Measurements from ENCODE around the gene RSPH9. TPM values are rescaled to one million over a fixed set of nuclear protein-coding genes. Genes with fewer than 3 reads are reported as not detected.

RSPH9 gene
- total and polyA plus RNA-seq, 4 donors, result under 0.01 to 0.19 (median 0.12) TPM

- TF ChIP-seq, protein P1, sequence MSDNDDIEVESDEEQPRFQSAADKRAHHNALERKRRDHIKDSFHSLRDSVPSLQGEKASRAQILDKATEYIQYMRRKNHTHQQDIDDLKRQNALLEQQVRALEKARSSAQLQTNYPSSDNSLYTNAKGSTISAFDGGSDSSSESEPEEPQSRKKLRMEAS (IDR thresholded peaks at IDR 0.05), result no peak
- no peak for TF ChIP-seq ATF3 (IDR thresholded peaks at IDR 0.05)
- TF ChIP-seq HNF4G (IDR thresholded peaks at IDR 0.05), result no peak
- TF ChIP-seq CTCF (IDR thresholded peaks at IDR 0.05; ENCODE audit: low read depth, low read length, missing input control), result no peak
- TF ChIP-seq JUND (IDR thresholded peaks at IDR 0.05), result no peak
- TF ChIP-seq REST (IDR thresholded peaks at IDR 0.05), result no peak
- no peak for TF ChIP-seq HNF4A (conservative IDR thresholded peaks at IDR 0.05)
- no peak for TF ChIP-seq TAF1 (conservative IDR thresholded peaks at IDR 0.05)
- no peak for TF ChIP-seq FOXA1 (IDR thresholded peaks at IDR 0.05)
- TF ChIP-seq GABPA (IDR thresholded peaks at IDR 0.05 in 1 of 2, conservative IDR thresholded peaks at IDR 0.05 in 1 of 2), result no peak
- TF ChIP-seq YY1 (IDR thresholded peaks at IDR 0.05), result no peak
- TF ChIP-seq SP1 (IDR thresholded peaks at IDR 0.05), result no peak
- WGBS, result 80% methylated on average over 13 of the region's 13 CpGs
Measured at GRCh38 chr6:43718387-43719105, 73.7 kb downstream of the RSPH9 start.

GRCh38 chr6:43719511-43719910, 74.7 kb downstream of the RSPH9 start:
- Histone ChIP-seq H3K36me3 (ENCODE audit: control insufficient read depth in 4 of 4, insufficient read depth in 3 of 4, low read depth in 1 of 4, low read length in 3 of 4) (no peaks in the 10 kb centered on the region), H3K9ac (ENCODE audit: low read depth in 1 of 2, low read length in 2 of 2) (no peak overlapping the region), H3K9me3 (ENCODE audit: control insufficient read depth in 4 of 4, low read length in 3 of 4) (no peaks in the 10 kb centered on the region), H3K4me1 (ENCODE audit: control insufficient read depth in 4 of 4, insufficient read depth in 4 of 4, low read length in 3 of 4) (no peaks in the 10 kb centered on the region), H3K4me3 (ENCODE audit: low read depth in 1 of 3, low read length in 3 of 3) (no peak overlapping the region), H3K27ac (ENCODE audit: low read depth in 1 of 2, low read length in 2 of 2) (no peak overlapping the region), H3K27me3 (ENCODE audit: control insufficient read depth in 4 of 4, insufficient read depth in 4 of 4, low read length in 3 of 4) (no peaks in the 10 kb centered on the region)
- no peak for DNase-seq (ENCODE audit: low spot score)
- WGBS, result 87% methylated on average over 7 of the region's 7 CpGs
- no peak for TF ChIP-seq FOXA1 (IDR thresholded peaks at IDR 0.05)
- no peak for TF ChIP-seq HNF4A (conservative IDR thresholded peaks at IDR 0.05)
- TF ChIP-seq SP1 (IDR thresholded peaks at IDR 0.05), result no peak
- TF ChIP-seq, protein P1 (IDR thresholded peaks at IDR 0.05), result no peak
- TF ChIP-seq GABPA (IDR thresholded peaks at IDR 0.05 in 1 of 2, conservative IDR thresholded peaks at IDR 0.05 in 1 of 2), result no peak
- TF ChIP-seq NR2F2 (IDR thresholded peaks at IDR 0.05), result no peak
- no peak for TF ChIP-seq RXRA (IDR thresholded peaks at IDR 0.05)
- no peak for TF ChIP-seq TAF1 (conservative IDR thresholded peaks at IDR 0.05)
- TF ChIP-seq CTCF (IDR thresholded peaks at IDR 0.05; ENCODE audit: low read depth, low read length, missing input control), result no peak
- no peak for TF ChIP-seq YY1 (IDR thresholded peaks at IDR 0.05)
- no peak for TF ChIP-seq ATF3 (IDR thresholded peaks at IDR 0.05)
- no peak for TF ChIP-seq EGR1 (IDR thresholded peaks at IDR 0.05; ENCODE audit: low read depth in 2 of 2)
- TF ChIP-seq FOXA2 (IDR thresholded peaks at IDR 0.05), result no peak
- TF ChIP-seq RAD21 (IDR thresholded peaks at IDR 0.05), result no peak
- TF ChIP-seq REST (IDR thresholded peaks at IDR 0.05), result no peak
- no peak for TF ChIP-seq JUND (IDR thresholded peaks at IDR 0.05)
- no peak for TF ChIP-seq HNF4G (IDR thresholded peaks at IDR 0.05)

More at GRCh38 chr6:43718387-43719105, 73.7 kb downstream of the RSPH9 start:
- H3K27me3 ChIP-seq (ENCODE audit: control insufficient read depth in 4 of 4, insufficient read depth in 4 of 4, low read length in 3 of 4), result no peaks in the 10 kb centered on the region
- no peaks in the 10 kb centered on the region for H3K36me3 ChIP-seq (ENCODE audit: control insufficient read depth in 4 of 4, insufficient read depth in 3 of 4, low read depth in 1 of 4, low read length in 3 of 4)
- H3K4me1 ChIP-seq (ENCODE audit: control insufficient read depth in 4 of 4, insufficient read depth in 4 of 4, low read length in 3 of 4), result no peaks in the 10 kb centered on the region
- H3K27ac ChIP-seq (ENCODE audit: low read depth in 1 of 2, low read length in 2 of 2), result no peak overlapping the region
- no peak for DNase-seq (ENCODE audit: low spot score)
- H3K9ac ChIP-seq (ENCODE audit: low read depth in 1 of 2, low read length in 2 of 2), result no peak overlapping the region
- H3K9me3 ChIP-seq (ENCODE audit: control insufficient read depth in 4 of 4, low read length in 3 of 4), result no peaks in the 10 kb centered on the region
- H3K4me3 ChIP-seq (ENCODE audit: low read depth in 1 of 3, low read length in 3 of 3), result no peak overlapping the region

Data from liver (tissue), 9 donors.